GM20000 (cell line): ENCODE data around the gene DISP2.

ENCODE experiments used
- DNase-seq: peaks from one replicate; pipeline ENCODE4 v3.0.0; 2012; ENCODE audit warnings: low spot score
- TF ChIP-seq, protein P1 (sequence below): IDR thresholded peaks from 2 replicates; pipeline ENCODE4 v1.5.1; 2012; ENCODE audit warnings: mild to moderate bottlenecking, control low read depth; ENCODE audit errors: extremely low read depth, missing control alignments

The DISP2 gene

GRCh38 chr15:40379853-40380252 lies 21.8 kb downstream of the DISP2 start:
- no peak for DNase-seq
- TF ChIP-seq, protein P1, sequence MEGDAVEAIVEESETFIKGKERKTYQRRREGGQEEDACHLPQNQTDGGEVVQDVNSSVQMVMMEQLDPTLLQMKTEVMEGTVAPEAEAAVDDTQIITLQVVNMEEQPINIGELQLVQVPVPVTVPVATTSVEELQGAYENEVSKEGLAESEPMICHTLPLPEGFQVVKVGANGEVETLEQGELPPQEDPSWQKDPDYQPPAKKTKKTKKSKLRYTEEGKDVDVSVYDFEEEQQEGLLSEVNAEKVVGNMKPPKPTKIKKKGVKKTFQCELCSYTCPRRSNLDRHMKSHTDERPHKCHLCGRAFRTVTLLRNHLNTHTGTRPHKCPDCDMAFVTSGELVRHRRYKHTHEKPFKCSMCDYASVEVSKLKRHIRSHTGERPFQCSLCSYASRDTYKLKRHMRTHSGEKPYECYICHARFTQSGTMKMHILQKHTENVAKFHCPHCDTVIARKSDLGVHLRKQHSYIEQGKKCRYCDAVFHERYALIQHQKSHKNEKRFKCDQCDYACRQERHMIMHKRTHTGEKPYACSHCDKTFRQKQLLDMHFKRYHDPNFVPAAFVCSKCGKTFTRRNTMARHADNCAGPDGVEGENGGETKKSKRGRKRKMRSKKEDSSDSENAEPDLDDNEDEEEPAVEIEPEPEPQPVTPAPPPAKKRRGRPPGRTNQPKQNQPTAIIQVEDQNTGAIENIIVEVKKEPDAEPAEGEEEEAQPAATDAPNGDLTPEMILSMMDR: no peak

- TF ChIP-seq, protein P1: no peak
- no peak for DNase-seq
These were observed 22.6 kb downstream of the DISP2 start for GRCh38 chr15:40380636-40381035.

DNA sequence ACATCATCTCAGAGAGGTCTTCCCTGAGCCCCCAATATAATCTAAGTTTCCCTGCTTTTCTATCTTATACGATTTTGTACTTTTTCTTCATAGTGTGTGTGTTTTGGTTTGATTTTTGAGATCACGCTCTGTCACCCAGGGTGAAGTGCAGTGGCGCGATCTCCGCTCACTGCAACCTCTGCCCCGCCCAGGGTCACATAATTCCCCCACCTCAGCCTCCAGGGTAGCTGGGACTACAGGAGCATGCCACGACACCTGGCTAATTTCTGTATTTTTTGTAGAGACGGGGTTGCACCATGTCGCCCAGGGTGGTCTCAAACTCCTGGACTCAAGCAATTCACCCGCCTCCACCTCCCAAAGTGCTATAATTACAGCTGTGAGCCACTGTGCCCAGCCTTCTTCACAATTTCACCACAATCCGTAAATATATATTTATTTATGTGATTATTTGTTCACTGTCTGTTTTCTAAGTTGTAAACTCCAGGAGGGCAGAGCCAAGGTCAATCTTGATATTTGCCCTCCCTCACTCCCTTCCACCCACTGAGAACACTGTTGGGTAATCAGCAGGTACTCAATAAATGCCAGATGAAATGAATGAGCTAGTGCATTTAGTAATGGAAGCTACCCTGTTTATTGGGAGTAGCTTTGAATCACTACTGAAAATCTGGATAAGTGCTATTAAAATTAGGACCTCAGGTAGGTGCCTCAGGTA lies 24.0 kb downstream of the DISP2 start:
- TF ChIP-seq, protein P1: no peak
- DNase-seq: no peak

DNA sequence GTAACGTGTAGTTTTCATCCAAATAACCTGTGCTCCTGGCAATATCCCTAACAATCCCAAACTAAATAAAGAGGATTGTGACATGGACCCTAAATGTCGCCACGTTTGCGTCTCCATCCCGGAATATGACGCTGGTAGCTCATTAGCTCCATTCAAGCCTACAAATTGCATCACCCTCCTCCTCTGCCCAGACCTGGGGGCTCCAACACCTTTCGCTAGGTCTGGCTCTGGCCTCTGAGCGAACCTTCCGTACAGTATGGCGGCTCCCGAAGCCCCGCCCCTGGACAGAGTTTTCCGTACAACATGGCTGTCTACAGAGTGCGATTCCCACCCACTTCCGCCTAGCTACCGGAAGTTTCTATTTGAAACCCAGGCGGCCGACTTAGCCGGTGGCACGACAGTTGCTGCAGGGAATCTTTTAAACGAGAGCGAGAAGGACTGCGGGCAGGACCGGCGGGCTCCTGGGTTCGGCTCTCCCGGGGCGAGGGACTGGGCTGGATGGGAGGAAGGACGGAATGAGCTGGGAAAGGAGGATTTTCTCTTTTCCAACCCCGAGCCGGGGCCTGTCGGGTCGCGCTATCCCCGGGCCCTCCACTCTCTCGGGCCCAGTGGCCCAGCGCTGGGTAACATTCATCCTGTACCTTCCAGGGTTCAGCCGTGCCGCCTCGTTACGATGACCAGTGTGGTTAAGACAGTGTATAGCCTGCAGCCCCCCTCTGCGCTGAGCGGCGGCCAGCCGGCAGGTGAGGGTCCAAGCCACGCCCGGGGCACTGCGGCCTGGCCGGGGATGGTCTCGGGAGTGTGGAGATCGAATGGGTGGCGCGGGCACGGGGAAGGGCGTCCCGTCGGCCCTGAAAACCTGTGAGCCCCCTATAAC lies 24.8 kb downstream of the DISP2 start, which contains the start of gene KNSTRN:
KNSTRN (plus strand) TSS at position 142 of the 877 bp plus-strand sequence; CDS start at position 257, 115 bp downstream.
- TF ChIP-seq, protein P1: no peak

DNA sequence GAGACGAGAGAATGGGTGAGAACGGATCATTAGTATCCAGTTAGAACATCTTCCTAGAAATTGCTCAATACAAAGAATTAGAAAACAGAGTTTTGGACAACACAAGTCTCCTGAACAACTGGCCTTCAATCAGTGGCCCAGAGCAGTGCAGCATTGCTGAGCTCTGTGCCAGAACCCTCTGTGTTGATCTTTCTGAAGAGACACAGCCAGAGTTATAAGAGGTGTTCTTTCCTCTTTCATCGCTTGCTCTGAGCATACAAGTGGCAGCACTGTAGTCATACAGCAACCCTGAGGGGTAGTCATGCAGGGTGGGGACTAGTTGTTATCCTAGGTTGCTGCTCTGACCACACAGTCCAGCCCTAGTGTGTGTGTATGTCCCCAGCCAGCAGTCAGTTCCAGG lies 28.5 kb downstream of the DISP2 start:
- no peak for DNase-seq
- TF ChIP-seq, protein P1: no peak

More for the DNA sequence above, 24.8 kb downstream of the DISP2 start, which contains the start of gene KNSTRN:
- DNase-seq: peak; percentile 97

- no peak for DNase-seq
- TF ChIP-seq, protein P1: no peak
These were observed 31.2 kb downstream of the DISP2 start for GRCh38 chr15:40388941-40389823.
